ENCODE data around the gene UROS. TPM values are rescaled to one million over a fixed set of nuclear protein-coding genes. Genes with fewer than 3 reads are reported as not detected.

Gene UROS
- total RNA-seq: 10 to 100 TPM; 30.3 to 43.8 (median 39.3) TPM
- polyA plus RNA-seq: 10 to 100 TPM; 31.6 to 40.7 (median 37.6) TPM
- long read RNA-seq, donor 1, transcript UROS-204 (10 exons, 1,342 nt): major isoform, 12 of 20 reads
- long read RNA-seq, donor 1, partial matches to known transcripts: 0 of 20 reads
- long read RNA-seq, donor 1, other reads (novel, unspliced or antisense): 0 of 20 reads
- long read RNA-seq, donor 2, transcript UROS-204 (10 exons, 1,342 nt): minor isoform, 5 of 18 reads
- long read RNA-seq, donor 2, transcript UROS-203 (9 exons, 1,216 nt): major isoform, 11 of 18 reads
- long read RNA-seq, donor 2, partial matches to known transcripts: 0 of 18 reads
- long read RNA-seq, donor 2, other reads (novel, unspliced or antisense): 0 of 18 reads

DNA sequence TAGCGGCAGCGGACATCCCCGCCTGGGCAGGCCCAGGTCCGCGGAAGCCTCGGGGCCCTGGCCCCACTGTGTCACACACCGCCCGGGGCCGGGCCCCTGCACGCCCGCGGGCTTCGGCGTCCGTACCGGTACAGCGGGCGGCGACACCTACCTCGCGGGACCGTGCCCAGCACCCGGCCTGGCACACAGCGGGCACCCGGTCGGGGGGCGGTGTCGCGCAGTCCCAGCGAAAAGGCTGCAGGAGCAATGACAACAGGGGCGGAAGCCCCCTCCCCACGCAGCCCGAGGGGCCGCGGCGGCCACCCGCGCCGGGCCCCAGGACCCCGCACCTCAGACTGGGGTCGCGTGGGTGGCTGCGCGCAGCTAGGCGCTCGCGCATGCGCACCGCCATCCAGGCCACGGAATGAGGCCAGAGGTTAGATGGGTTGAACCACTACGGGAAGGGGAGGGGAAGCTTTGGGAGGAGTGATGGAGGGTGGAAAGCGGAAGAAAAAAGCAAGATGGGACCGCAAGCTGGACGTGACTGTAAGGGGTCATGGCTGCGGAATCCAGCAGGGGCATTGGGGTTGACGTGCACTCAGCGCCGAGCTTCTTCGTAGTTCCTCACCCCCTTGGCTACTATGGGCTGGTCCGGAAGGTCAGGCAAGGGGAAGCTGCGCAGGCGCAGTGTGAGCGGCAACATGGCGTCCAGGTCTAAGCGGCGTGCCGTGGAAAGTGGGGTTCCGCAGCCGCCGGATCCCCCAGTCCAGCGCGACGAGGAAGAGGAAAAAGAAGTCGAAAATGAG is at the start of gene UROS, which contains the start of gene BCCIP:
UROS (minus strand) TSS at position 381 of the 785 bp plus-strand sequence. CDS start 6,759 bp downstream, outside the sequence.
BCCIP (plus strand) TSS at position 669 of the 785 bp plus-strand sequence; CDS start at position 681, 12 bp downstream.
- Histone ChIP-seq H3K4me3 (peak within 1 kb of the TSS; percentile 87 to 100 (median 98)), H3K9me3 (no peaks in the 10 kb centered on the region), H3K4me1 (peaks cover 24 to 58% (median 46%) of the 10 kb centered on the region in 6 donors), H3K36me3 (peaks cover 0 to 23% (median 7%) of the 10 kb centered on the region in 6 donors), H3K27ac (peak within 1 kb of the TSS; percentile 79 to 96 (median 90)), H3K27me3 (replicated peaks in 1 of 7) (no peaks in the 10 kb centered on the region)
- intact Hi-C loops (cut with DNase I; ENCODE audit: low total_unique reads): loop anchor here (10.0 kb wide), 1 partner anchor 98 kb away; no protein-coding TSS in a partner anchor
- TF ChIP-seq CTCF (IDR thresholded peaks at IDR 0.05 in 8 of 11, conservative IDR thresholded peaks at IDR 0.05 in 3 of 11): peak in 2 of 11 experiments; percentile 12 to 23
- peak; percentile 93 to 97 (median 94) for TF ChIP-seq POLR2AphosphoS5 (IDR thresholded peaks at IDR 0.05)
- TF ChIP-seq POLR2A (IDR thresholded peaks at IDR 0.05): peak in 2 of 3 donors; percentile 52
- WGBS, 5 donors: 0% methylated on average over 45 to 74 of the region's 74 CpGs
- peak; percentile 97 for DNase-seq

GRCh38 chr10:125871338-125871737 is 48.3 kb upstream of the UROS start:
- H3K9me3 ChIP-seq: peaks cover 2 to 9% (median 6%) of the 10 kb centered on the region in 8 donors
- H3K36me3 ChIP-seq: peaks cover 0 to 26% (median 12%) of the 10 kb centered on the region in 6 donors
- H3K4me3 ChIP-seq: no peak overlapping the region
- H3K27me3 ChIP-seq (replicated peaks in 1 of 7): no peaks in the 10 kb centered on the region
- DNase-seq: no peak
- H3K4me1 ChIP-seq: no peaks in the 10 kb centered on the region
- H3K27ac ChIP-seq: no peak overlapping the region
- TF ChIP-seq POLR2A (IDR thresholded peaks at IDR 0.05): no peak
- no peak for TF ChIP-seq POLR2AphosphoS5 (IDR thresholded peaks at IDR 0.05)
- TF ChIP-seq CTCF (IDR thresholded peaks at IDR 0.05 in 8 of 11, conservative IDR thresholded peaks at IDR 0.05 in 3 of 11): no peak
- intact Hi-C loops (cut with DNase I; ENCODE audit: low total_unique reads): no loop called here
- 87 to 94% (median 93%) methylated on average over 4 of the region's 4 CpGs for WGBS, 5 donors

DNA sequence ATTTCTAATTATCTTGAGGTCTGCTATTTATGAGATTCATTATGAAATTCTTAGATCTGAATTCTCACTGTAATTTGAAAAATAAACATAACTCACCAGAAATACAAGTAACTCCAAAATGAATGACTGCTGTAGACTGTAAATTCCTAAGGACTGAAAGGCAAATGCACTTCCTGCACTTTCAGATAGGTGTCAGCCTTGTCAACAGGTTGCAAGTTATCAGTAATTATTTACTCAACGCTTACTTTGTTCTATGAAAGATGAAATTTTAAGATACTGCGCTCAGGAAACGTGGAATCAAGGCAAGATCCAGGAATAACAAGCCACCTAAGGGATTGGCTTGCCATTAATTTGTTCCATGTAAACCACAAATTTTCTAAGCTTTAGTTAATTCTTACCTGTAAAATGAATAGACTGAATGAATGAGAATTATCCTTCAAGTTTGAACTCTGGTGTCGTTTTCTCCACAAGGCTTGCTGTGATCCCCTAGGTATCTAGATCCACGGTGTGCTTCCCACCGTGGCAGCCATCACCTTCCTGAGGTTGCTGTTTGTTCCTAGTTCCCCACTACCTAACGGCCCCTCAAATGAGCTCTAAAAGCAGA is 45.4 kb upstream of the UROS start:
- intact Hi-C loops (cut with DNase I; ENCODE audit: low total_unique reads): no loop called here
- no peak overlapping the region for H3K4me3 ChIP-seq
- no peaks in the 10 kb centered on the region for H3K4me1 ChIP-seq
- WGBS, 5 donors: 63 to 68% (median 65%) methylated on average over 7 of the region's 7 CpGs
- H3K27me3 ChIP-seq (replicated peaks in 1 of 7): no peaks in the 10 kb centered on the region
- peaks cover 0 to 32% (median 16%) of the 10 kb centered on the region in 6 donors for H3K36me3 ChIP-seq
- H3K9me3 ChIP-seq: no peaks in the 10 kb centered on the region
- DNase-seq: no peak
- no peak overlapping the region for H3K27ac ChIP-seq
- TF ChIP-seq POLR2AphosphoS5 (IDR thresholded peaks at IDR 0.05) (no peak), CTCF (IDR thresholded peaks at IDR 0.05 in 8 of 11, conservative IDR thresholded peaks at IDR 0.05 in 3 of 11) (peak; percentile 51 to 80 (median 68))

All from spleen (tissue), 13 donors.